ENCODE data around the gene SOD1.

GRCh38 chr21:31634993-31635392 lies 24.5 kb upstream of the SOD1 start:
- no peak for TF ChIP-seq ZBTB20 (tag by site-specific recombination; IDR thresholded peaks at IDR 0.05)
- no peak for TF ChIP-seq ZNF596 (tag by site-specific recombination; IDR thresholded peaks at IDR 0.05)

All from HEK293 (cell line).